GM12875 (cell line): Measurements from ENCODE around the gene PI4K2A.

Experiments
- H3K4me3 ChIP-seq: one replicate; pipeline ENCODE4 v1.5.1; 2011; ENCODE audit warnings: low read depth, low read length, control low read depth
- CTCF ChIP-seq: IDR thresholded peaks from 2 replicates; pipeline ENCODE4 v1.5.1; 2011; ENCODE audit warnings: low read depth, mild to moderate bottlenecking, control low read depth, inconsistent platforms, low read length, moderate library complexity, borderline replicate concordance; ENCODE audit not compliant: insufficient read depth

PI4K2A gene

GRCh38 chr10:97723001-97723400 is 82.5 kb downstream of the PI4K2A start:
- no peak overlapping the region for H3K4me3 ChIP-seq

GRCh38 chr10:97724341-97724941 is 84.0 kb downstream of the PI4K2A start:
- H3K4me3 ChIP-seq, result no peak overlapping the region
- TF ChIP-seq CTCF, result no peak

More at GRCh38 chr10:97723001-97723400, 82.5 kb downstream of the PI4K2A start:
- no peak for TF ChIP-seq CTCF
